ENCODE data around the gene PLCL2.

PLCL2 gene

DNA sequence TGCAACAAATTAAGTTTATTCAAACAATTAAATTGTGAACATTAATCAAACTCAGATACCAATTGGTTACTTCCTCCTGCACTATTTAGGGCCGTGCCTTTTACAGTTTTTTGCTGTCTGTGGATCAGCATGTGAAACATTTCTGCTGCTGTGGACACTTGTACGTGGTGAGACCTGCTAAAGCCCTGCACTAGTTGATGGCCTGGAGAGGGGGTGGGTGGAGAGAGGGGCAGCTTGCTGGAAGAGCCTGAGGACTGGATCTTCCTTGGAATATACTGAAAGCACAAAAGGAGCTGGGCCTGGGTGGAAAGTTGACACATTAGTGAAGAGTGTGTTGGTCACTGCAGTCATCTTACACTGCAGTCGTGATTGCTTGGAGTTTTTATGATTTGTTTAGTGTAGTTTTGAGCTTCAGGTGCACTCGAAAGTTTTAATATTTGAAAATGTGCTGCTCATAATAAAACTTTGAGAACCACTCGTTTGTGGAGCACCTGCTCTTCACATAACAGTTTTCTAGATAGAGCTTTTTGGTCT is 11.4 kb downstream of the PLCL2 start:
- no peak for DNase-seq

DNA sequence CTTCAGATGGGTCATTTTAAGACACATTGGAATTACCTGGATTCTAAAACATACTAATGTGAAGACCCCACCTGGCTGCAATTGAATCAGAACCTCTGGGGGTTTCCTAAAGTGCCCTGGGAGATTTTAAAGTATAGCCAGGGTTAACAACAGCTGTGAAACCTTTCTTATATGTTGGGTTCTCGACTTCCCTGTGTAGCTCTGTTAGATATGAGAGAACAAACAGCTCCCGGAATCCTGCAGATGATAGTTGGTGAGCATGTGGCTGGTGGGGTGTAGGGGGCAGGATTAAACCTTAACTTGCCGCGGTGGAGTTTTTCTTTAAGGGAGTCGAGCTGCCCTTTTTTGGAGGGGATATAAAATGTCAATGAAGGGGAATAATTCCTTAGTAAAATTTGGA is 12.1 kb downstream of the PLCL2 start:
- DNase-seq = no peak

DNA sequence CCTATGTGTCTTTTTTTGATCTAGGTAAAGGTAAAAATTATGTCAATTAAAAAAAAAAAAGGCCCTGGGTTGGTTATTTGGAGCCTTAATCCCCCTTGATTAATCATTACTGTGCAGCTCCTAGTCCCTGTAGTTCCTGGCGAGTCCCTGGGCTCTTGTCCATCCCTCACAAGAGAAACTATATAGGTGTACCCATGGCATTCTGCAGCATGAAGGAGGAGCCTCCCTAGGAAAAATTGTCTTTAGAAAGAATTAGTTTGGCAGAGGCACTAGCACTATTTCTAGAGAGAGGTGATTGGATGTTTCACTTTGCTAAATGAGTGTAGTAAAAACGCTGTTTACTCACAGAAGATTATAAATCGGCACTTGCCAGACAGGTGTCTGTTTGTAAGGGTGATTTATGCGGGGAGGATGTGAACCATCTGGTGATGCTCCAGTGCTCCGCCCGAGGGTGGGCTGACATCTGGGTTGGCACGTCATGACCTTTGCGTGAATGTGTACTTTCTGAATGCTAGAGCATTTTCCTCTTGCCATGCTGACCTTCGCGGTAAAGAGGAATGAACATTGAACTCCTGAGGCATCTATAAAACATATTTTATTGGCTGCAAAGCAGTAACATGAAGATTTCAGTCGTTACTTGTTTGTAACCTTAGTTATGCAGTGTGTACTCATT is 12.6 kb downstream of the PLCL2 start:
- DNase-seq = no peak

DNA sequence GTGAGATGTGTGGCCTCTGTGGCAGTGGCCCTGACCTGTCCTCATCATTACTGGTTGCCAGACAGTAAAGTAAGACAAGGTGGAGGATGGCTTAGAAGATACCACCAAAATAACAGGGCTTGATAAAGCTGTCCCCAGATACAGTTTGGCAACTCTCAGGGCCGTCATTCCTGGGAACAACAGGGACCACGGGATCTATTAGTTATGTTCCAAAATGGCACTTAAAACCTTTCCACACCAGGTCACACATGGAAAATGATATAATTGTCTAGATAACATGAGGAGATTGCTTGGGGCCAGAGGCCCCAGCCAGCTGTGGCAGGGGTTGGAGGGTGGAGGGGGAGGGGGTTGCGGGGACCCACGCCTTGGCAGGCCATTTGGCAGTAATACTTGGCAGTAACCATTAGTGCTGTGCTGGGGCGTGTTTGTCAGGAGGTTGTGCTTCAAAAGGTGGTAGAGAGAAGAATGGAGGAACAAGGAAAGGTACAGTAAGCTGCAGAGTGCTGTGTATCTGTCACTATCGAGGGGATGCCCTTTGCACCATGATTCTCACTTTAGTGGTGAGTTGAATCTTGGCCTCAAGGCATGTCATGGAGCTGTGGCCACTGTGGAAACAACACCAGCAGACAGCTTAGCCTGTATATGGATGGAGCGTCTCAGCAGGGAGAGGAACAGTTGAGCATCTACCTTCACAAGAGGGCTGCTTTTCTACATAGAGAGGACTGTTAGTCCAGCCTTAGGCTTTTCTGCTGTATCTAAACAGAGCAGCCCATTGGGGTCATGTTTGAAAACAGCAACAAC is 14.0 kb downstream of the PLCL2 start:
- DNase-seq = no peak

DNA sequence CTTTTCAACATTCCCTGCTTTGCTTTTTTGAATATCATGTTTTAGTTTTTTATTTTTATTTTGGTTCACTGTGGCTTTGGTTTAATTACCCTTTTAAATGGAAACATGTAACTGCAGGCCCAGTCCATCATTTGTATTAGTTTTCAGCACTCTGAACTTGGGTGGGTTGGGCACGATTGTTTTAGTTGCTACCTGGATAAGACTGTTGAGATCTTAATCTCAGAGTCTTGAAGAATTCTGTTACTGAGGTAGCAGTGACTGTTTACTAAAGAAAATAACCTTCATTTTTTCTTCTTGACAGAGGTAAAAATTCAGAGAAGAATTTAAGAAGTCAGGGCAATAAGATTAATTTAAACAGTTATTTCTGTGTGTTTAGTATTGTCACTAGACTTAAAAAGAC is 15.2 kb downstream of the PLCL2 start:
- DNase-seq = no peak

DNA sequence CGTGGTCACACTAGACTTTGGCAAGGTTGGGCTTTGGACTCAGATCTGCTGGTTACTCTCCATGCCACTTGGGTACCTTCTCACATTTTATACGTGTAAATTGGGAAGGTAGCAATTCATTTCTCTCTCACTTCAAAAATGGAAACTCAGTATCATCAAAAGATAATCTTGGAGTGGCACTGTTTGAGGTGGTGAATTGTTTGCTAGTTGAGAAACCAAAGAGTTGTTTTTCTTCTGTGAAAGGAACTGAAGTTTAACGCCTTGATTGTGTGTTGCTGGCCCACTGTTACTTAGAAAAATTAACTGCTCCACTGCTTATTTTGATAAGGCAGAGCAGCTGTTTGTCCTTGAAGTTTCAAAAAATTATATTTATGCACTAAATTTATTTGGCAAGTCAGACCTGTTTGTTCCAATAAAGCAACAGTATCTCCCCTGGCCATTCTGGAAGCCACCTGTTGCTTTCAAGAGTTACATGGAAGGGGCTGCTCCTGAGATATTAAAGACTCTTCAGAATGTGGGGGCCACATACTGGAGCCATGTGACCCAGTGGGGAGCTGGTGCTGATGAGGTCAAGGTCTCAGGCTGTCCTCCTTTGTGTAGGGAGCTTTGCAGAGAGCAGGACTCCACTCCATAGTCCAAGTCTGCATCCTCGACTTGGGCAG is 16.2 kb downstream of the PLCL2 start:
- no peak for DNase-seq

DNA sequence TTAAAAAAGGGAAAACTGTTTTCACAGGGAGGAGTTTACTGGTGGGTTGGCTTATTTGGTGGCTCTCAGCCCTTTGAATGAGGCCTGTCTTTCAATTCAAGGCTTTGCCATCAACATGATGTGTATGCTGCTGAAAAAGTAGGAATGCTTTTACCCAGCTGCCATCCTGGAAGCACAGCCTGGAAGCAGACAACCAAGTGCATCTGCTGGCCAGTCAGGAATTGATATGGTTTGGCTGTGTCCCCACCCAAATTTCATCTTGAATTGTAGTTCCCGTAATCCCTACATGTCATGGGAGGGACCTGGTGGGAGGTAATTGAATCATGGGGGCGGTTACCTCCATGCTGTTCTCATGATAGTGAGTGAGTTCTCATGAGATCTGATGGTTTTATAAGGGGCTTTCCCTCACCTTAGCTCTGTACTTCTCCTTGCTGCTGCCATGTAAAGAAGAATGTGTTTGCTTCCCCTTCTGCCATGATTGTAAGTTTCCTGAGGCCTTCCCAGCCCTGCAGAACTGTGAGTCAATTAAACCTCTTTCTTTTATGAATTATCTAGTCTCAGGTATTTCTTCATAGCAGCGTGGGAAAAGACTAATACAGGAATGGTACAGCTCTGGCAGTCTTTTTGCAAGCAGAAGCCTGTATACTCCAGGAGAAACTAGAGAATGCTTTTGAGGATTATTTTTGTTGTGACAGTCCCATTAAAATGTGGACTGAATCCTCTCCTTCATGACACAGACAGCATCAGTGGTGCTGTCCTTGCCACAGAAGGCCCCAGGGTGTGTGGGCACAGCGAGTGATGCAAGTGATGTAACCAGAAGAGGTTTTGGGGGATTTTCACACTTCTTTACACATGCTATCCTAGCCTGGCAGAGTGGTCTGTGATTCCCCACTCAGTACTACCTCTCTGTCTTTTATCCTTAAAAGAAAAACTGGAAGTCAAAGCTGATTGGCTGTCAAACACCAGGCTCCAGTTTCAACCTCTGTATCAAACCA is 20.0 kb downstream of the PLCL2 start:
- DNase-seq = no peak

DNA sequence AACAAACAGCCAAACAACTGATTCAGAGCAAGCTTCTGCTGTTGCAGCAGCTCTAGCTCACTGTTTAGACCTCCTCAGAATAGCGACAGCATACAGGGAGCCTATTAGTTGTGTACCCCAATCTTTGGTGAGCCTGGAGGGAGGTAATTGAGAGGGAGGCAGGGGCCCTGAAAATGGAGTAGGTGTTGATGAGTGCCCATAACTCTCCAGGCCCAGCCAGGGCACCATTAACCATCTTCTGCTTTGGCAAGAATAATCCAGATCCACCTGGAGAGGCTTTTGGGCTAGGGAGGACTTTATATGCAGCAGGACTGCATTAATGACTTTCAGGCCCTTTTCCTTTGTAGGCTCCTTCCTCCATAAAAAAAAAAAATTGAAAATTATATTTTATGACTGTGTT is 20.9 kb downstream of the PLCL2 start:
- no peak for DNase-seq

DNA sequence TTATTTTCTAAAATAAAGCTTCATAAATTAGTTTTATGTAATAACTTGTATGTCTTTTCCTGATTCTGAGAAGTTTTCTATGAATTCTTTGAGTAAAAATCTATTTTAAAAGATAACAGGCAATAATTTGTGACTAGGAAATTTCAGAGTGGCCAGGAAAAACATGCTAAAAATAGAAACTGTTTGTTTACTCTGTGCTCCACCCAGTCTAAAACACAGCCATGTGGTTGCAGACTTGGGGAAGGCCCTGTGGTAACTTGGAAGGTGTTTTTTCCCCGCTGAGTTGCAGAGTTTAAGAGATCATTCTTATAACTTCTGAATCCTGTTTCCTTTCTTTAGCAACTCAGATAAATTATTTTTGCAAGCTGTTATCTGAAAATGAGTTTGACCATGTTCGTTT is 21.9 kb downstream of the PLCL2 start:
- peak; percentile 22 for DNase-seq

DNA sequence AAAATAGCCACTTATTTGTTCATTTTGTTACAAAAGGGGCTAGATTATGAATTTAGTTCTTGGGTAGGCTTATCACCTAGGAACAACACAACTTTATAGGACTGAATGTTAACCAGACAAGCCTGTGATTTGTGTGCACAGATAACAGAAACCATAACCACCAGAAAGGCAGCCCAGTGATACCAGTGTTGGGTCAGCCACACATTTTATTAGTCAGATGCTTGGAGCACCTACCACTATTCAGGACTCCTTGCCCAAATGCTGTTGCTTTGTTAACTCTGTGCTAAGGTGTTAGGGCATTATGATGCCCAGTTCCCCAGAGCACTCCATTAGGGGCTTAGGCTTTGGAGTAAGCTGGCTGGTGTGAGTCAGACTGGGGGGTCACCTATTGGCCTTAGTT is 22.5 kb downstream of the PLCL2 start:
- DNase-seq = no peak

DNA sequence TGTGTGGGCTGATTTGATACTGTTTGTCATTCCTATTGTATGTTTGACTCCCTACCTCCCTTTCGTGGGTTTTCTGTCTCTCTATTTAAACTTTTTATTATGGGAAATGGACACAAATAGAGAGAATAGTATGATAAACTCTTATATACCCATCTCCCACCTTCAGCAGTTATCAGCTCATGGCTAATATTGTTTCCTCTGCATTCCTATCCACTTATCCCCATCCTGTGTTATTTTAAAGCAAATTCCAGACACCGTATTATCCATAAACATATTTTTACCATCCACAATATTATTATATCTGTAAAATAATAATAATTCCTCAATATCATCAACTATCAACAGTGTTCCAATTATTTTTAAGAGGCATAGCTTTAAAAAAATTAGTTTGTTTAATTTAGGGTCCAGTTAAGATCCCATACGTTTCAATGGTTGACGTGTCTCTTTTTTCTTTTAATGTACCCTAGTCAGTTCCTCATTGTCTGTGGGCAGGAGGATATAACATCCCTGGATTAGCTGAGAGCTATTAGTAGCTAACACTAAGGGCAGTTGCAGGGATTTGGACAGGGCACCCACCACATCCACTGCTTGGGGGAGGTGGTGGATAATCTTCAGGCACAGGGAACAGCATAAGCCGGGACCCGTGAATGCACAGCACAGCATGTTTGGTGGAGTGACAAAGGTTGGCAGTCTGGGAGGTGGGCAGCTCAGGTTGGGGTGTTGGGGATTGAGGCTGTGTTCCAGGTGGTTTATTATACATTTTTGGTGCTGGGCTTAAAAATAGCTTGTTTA is 23.5 kb downstream of the PLCL2 start:
- no peak for DNase-seq

DNA sequence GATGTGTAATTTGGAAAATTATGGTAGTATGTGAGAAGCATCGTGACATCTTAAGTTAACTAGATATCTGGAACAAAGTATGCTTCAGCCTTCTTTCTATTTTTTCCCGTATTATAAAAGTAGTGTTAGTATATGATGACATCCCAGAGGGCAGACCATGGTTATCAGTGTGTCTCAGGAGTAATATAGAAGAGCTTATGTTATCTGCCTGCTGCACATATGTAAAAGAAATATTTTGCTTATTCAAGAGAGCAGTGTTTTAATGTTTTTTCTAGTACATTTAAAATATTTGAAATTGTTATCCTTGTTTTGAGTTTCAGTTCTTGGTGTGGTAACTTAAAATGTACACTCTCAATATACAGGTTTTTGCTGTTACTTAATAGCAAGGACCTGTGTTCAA is 24.1 kb downstream of the PLCL2 start:
- DNase-seq = no peak

DNA sequence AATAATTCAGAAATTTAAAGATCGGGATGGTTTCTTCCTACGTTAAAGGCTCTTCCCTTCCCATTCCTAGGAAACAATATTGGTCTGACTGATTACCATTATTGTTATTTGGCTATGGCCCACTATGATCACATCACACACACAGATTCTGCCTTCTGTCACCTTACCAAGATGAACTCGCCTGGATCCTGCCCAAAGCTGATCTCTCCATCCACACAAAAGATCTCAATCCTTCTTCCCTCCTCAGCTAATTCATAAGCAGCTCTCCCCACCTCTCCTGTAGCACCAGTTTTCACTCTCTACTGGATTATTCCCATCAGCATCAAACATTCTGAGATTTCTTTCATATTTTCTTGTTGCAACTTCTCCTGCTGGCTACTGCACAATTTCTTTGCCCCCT is 25.0 kb downstream of the PLCL2 start:
- DNase-seq = no peak

DNA sequence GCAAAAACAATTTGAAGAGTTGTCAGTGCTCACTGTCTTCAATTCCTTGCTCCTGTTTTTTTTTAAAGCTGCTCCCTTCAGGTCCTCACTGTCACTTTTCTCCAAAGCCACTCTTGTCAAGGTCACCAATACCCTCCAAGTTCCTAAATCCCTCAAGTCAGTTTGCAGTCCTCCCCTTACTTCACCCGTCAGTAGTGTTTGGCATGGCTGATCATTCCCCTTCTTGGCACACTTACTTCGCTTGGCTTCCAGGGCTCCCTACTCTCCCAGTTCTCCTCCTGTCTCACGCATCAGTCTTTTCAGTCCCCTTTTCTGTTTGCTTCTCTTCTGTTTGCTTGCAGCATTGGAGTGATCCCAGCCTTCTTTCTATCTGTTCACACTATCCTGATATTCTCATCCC is 25.5 kb downstream of the PLCL2 start:
- no peak for DNase-seq

DNA sequence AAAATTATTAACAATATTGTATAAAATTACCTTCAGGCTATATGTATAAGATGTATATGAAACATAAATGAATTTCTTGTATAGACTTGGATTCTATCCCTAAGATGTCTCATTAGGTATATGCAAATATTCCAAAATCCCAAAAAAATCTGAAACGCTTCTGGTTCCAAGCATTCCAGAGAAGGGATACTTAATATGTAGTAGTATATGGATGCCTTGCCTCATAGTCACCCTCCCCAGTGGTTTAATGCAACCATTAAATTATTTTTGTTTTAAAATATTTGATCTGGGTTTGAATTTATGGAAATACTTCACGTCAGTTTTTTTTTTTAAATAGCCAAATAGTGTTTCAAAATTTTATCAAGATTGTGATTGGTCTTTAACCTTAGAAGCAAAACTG is 27.2 kb downstream of the PLCL2 start:
- no peak for DNase-seq

DNA sequence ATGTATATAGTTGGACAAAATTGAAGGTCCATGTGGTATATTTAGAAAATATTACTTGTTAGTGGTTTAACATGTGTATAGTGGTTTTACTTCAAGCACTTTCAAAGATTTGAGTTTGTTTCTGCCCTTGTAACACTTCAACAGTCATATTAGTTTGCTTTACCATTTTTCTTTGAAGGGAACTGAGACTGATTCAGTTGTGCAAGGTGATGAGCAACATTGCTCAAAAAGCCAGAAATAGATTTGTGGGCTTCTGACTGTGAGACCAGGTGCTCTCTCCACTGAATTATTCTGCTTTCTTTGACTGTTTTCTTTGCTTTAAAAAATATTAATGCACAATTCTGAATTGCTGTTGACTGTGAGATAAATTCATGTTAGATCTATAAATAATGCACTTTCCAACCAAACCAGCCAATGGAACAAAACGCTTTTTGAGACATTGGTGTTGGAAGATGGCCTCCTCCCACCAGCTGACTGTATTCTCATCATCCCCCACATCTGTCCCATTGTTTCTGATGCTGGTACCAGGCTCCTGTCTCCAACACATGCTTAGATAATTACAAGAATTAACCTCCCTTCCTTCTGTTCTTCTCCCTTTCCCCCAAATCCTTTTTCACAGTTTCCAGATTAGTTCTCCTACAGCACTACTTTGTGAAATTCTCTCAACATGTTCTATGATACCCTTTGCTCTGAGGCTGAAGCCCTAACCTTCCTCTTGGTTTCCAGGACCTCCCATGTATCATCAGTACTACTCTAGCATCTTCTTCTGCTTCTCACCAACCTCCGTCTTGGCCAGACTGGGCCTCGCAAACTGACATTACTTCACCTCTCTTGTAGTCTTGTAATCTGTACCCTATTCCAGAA is 27.9 kb downstream of the PLCL2 start:
- no peak for DNase-seq

DNA sequence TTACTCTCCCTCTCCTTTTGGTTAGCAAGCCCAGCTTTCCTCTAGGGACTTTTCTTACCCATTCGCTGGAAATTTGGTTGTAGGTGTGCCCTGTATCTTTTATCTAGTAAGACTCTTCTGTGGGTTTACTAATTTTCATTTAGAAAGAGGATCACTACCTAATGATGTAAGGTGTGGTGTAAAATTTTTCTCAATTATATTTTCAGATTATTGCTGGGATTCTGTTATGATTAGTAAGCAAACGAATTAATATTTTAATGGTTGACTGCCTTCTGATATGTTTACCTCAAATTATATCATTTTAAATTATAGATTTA is 28.5 kb downstream of the PLCL2 start:
- DNase-seq = no peak

DNA sequence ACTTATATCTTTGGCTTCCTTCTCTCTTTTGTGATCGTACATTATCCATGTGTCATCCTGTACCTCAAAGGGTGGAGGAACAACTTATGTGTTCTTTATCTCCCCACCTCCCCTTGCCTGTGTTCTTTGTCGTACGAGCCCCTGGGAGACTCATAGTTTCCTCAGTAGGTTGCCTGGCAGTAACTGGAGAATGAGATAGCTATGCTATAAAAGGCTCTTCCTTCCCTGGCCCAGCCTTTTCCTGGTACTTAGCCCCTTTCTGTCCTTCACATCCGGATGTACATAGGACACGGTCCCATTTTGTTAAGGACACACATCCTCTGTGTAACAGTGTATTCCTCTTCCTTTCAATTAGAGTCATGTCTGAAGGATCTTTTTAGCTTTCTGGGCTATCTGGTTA is 32.1 kb downstream of the PLCL2 start:
- no peak for DNase-seq

DNA sequence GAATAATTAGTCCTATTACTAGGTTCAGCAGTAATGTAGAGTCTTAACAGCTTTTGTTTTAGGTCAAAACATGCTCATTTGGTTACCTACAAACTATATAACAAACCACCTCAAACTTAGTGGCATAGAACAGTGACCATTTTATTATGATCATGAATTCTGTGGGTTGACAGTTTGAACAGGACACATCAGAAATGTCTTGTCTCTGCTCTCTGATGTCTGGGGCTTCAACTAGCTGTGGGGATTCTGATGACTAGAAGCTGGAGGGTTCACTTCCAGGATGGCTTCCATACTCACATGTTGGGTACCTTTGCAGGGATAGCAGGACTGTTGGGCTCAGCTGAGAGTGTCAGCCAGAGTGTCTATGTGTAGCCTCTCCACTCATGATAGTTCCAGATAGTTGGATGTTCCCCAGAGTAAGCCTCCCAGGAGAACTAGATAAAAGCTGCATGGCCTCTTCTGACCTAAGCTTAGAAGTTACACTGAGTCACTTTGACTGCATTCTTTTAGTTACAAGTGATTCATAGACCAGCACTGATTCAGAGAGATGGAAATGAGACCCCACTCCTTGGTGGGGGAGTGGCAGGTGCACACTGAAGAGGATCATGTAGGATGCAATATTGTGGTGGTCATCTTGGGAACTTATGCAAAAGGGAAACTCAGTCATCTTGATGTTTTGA is 32.6 kb downstream of the PLCL2 start:
- DNase-seq = no peak

DNA sequence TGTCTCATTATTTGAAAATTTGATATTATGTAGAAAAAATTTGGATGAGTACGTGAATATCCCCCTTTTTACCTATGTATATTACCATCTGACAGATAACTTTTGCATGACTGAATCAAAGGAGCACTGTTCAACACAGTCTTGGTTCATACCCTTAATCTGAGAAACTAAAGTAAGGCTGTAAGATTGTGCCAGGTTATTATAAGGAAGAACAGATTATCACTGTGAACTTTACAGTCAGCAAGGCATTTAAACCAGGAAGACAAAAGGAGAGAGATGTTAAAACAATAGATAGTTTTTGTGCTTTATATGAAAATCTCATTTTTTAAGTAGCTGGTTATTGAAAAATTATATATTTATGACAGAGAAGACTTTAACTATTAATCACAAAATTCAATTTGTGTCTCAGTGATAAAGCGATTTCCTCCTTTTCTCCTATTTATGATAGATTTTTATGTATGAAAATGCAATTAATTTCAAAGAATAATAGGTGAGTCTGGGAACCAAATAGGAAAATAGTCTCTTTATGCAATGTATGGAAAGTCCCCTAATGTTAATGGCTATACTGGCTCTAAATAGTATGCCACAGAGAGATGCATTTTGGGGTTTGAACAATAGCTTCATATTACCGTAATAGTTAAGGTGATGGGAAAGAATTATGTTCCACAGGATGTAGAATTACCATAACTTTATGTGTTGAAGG is 33.4 kb downstream of the PLCL2 start:
- DNase-seq = no peak

Data from NCI-H1092 treated with DMSO at 0.1 percent for 48 hours (cell line).